Osteoblast (primary cell): Measurements from ENCODE around the gene NOTUM. TPM values are rescaled to one million over a fixed set of nuclear protein-coding genes. Genes with fewer than 3 reads are reported as not detected.

ENCODE experiments used
- DNase-seq: peaks from one replicate; pipeline ENCODE4 v3.0.0; 2011; ENCODE audit warnings: low spot score, mixed read lengths; ENCODE audit not compliant: insufficient read length; ENCODE audit errors: missing footprints
- H2AFZ ChIP-seq: 2 replicates; pipeline ENCODE4 v1.6.0; 2011; ENCODE audit warnings: mild to moderate bottlenecking, low read length
- H3K27ac ChIP-seq: 2 replicates; pipeline ENCODE4 v1.5.1; 2011; ENCODE audit warnings: mild to moderate bottlenecking, low read depth, low read length, moderate library complexity
- H3K27me3 ChIP-seq: 2 replicates; pipeline ENCODE4 v1.6.0; 2012; ENCODE audit warnings: mild to moderate bottlenecking, control low read depth, inconsistent platforms, low read length, moderate library complexity; ENCODE audit not compliant: insufficient read depth
- H3K36me3 ChIP-seq: 2 replicates; pipeline ENCODE4 v1.5.1; 2011; ENCODE audit warnings: mild to moderate bottlenecking, low read length, control low read depth, moderate library complexity; ENCODE audit not compliant: insufficient read depth
- H3K4me1 ChIP-seq: 2 replicates; pipeline ENCODE4 v1.5.1; 2011; ENCODE audit warnings: mild to moderate bottlenecking, low read length, control low read depth, moderate library complexity; ENCODE audit not compliant: insufficient read depth
- H3K4me2 ChIP-seq: 2 replicates; pipeline ENCODE4 v1.6.0; 2011; ENCODE audit warnings: mild to moderate bottlenecking, low read length; ENCODE audit not compliant: insufficient read depth
- H3K4me3 ChIP-seq: fragments of 200-600 bp; sonication (generic); 3 replicates; pipeline ENCODE4 v1.5.1; 2012; ENCODE audit warnings: mild to moderate bottlenecking, low read length, inconsistent platforms; ENCODE audit not compliant: insufficient read depth
- H3K79me2 ChIP-seq: 2 replicates; pipeline ENCODE4 v1.6.0; 2012; ENCODE audit warnings: mild to moderate bottlenecking, low read length, control low read depth, inconsistent platforms; ENCODE audit not compliant: insufficient read depth
- H3K9me3 ChIP-seq: 2 replicates; pipeline ENCODE4 v1.5.1; 2011; ENCODE audit warnings: low read depth, low read length, control low read depth
- H4K20me1 ChIP-seq: 2 replicates; pipeline ENCODE4 v1.6.0; 2012; ENCODE audit warnings: mild to moderate bottlenecking, low read length, control low read depth; ENCODE audit not compliant: insufficient read depth
- CTCF ChIP-seq: IDR thresholded peaks from 2 replicates; pipeline ENCODE4 v1.5.1; 2011; ENCODE audit warnings: mild to moderate bottlenecking, low read depth, low read length, moderate library complexity; ENCODE audit errors: extremely low read depth
- total RNA-seq: library from RNA; depleted of rRNA; stranded (reverse); fragments of >200 nt; gene quantifications from 2 replicates; pipeline ENCODE4 v1.2.3, GENCODE V29; 2012

NOTUM gene
- total RNA-seq, 1 donor: 0.72 TPM

GRCh38 chr17:81973432-81973831, 12.4 kb upstream of the NOTUM start:
- Histone ChIP-seq H3K9me3 (peaks cover 4% of the 10 kb centered on the region), H4K20me1 (no peaks in the 10 kb centered on the region), H3K27me3 (no peaks in the 10 kb centered on the region), H3K4me3 (no peak overlapping the region), H3K36me3 (no peaks in the 10 kb centered on the region), H3K27ac (no peak overlapping the region), H2AFZ (no peak overlapping the region), H3K4me1 (peaks cover 6% of the 10 kb centered on the region), H3K79me2 (peaks cover 4% of the 10 kb centered on the region), H3K4me2 (no peak overlapping the region)
- no peak for TF ChIP-seq CTCF
- DNase-seq: no peak

DNA sequence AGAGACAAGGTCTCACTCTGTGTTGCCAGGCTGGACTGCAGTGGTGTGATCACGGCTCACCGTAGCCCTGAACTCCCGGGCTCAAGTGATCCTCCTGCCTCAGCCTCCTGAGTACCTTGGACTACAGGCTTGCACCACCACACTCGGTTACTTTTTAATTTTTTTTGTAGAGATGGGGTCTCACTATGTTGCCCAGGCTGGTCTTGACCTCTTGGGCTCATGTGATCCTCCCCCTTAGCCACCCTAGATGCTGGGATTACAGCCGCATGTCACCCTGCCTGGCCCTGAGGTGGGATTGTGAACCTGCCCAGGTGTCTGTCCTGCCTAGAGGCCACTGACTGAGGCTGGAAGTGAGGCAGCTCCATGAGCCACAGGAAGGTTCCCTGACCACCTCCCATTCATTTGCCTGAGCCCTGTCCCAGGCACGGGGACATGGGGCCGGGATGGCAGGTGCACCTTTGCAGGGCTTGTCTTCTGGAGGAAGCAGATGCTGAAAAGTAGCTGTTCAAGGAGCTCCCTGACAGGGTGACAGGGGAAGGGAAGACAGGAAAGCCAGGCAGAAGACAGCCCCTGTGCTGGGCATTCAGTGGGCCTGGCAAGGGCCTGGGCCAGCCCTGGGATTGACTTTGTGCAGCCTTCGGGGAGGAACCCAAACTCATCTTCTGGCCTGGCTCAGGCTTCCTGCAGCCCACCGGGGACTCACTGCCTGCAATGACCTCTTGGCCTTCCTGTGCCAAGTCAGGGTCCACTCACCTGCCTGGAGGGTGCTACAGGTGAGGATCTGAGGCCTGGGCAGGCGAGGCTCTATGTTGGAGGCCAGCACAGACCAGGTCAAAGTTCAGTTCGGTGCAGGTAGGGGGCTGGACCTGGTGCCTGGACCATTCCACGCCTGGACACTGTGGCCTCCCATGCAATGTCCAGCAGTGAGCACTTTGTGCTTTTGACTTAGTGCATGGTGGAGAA, 8.1 kb upstream of the NOTUM start:
- Histone ChIP-seq H3K9me3 (peaks cover 4% of the 10 kb centered on the region), H3K79me2 (no peaks in the 10 kb centered on the region), H3K4me2 (no peak overlapping the region), H3K36me3 (no peaks in the 10 kb centered on the region), H2AFZ (no peak overlapping the region), H3K4me1 (peaks cover 6% of the 10 kb centered on the region), H3K4me3 (no peak overlapping the region), H4K20me1 (no peaks in the 10 kb centered on the region), H3K27me3 (peaks cover under 1% of the 10 kb centered on the region), H3K27ac (no peak overlapping the region)
- TF ChIP-seq CTCF: no peak
- DNase-seq: peak; percentile 49

- Histone ChIP-seq H3K27me3 (peaks cover 2% of the 10 kb centered on the region), H4K20me1 (no peaks in the 10 kb centered on the region), H3K79me2 (no peaks in the 10 kb centered on the region), H3K4me3 (peak overlapping the region; percentile 46), H3K27ac (no peak overlapping the region), H2AFZ (peak overlapping the region; percentile 81), H3K9me3 (peaks cover under 1% of the 10 kb centered on the region), H3K36me3 (no peaks in the 10 kb centered on the region), H3K4me2 (peak overlapping the region; percentile 74), H3K4me1 (peaks cover 6% of the 10 kb centered on the region)
- TF ChIP-seq CTCF: no peak
- DNase-seq: no peak
These were observed 7.4 kb upstream of the NOTUM start for GRCh38 chr17:81968396-81968745.
